Panc1 (cell line): ENCODE results near the gene DNAI2. TPM values are rescaled to one million over a fixed set of nuclear protein-coding genes. Genes with fewer than 3 reads are reported as not detected.
A peak's percentile ranks its signal among the peaks of the same experiment; 100 is the strongest.

Experiments
- ATAC-seq: fragments of 200-7000 bp; cut with Tn5 transposase; 2 replicates; pipeline ENCODE4 v1.9.1; 2020; ENCODE audit warnings: mild to moderate bottlenecking, moderate library complexity
- BruUV-seq: library from RNA; stranded (reverse); fragments of 400-500 nt; replicated peaks from 2 replicates; lab custom pipeline; 2021; lab: Mats Ljungman, UMichigan
- CTCF ChIA-PET: fragments of 300-600 bp; sonication (Branson Sonifier 250); formaldehyde crosslinking; loops from one replicate; lab custom pipeline; 2022; ENCODE audit warnings: antibody characterized with exemption; lab: Charles Lee
- POLR2A ChIA-PET: fragments of 300-600 bp; sonication (Branson Sonifier 250); formaldehyde crosslinking; loops from one replicate; lab custom pipeline; 2022; ENCODE audit warnings: antibody characterized with exemption; lab: Charles Lee
- DNase-seq: peaks from one replicate; pipeline ENCODE4 v3.0.0-alpha.2; 2010; ENCODE audit warnings: low read depth, low spot score
- H3K27ac ChIP-seq: 2 replicates; pipeline ENCODE4 v1.5.1; 2011; ENCODE audit warnings: mild to moderate bottlenecking, low read length, inconsistent platforms
- H3K27me3 ChIP-seq: fragments of 200-500 bp; sonication (Bioruptor generic); 2 replicates; pipeline ENCODE4 v1.6.0; 2014; ENCODE audit warnings: low read length, inconsistent platforms; ENCODE audit not compliant: control insufficient read depth, insufficient read depth
- H3K36me3 ChIP-seq: fragments of 200-500 bp; sonication (Bioruptor generic); 2 replicates; pipeline ENCODE4 v1.5.1; 2014; ENCODE audit warnings: inconsistent platforms, mild to moderate bottlenecking, low read length, moderate library complexity; ENCODE audit not compliant: control insufficient read depth, insufficient read depth
- H3K4me1 ChIP-seq: 2 replicates; pipeline ENCODE4 v1.5.1; 2011; ENCODE audit warnings: inconsistent platforms, mild to moderate bottlenecking, low read length, moderate library complexity; ENCODE audit not compliant: control insufficient read depth, insufficient read depth
- H3K4me3 ChIP-seq, 2 experiments: 2 replicates each; pipeline ENCODE4 v1.5.1; 2011 to 2012; ENCODE audit warnings: low read depth in 2 of 2, low read length in 2 of 2, mild to moderate bottlenecking in 2 of 2, inconsistent platforms in 1 of 2, moderate library complexity in 1 of 2
- H3K9me3 ChIP-seq: fragments of 200-500 bp; sonication (Bioruptor generic); 2 replicates; pipeline ENCODE4 v1.5.1; 2014; ENCODE audit warnings: low read depth, mild to moderate bottlenecking, inconsistent platforms, low read length, moderate library complexity; ENCODE audit not compliant: control insufficient read depth, insufficient read depth
- POLR2AphosphoS5 ChIP-seq: IDR thresholded peaks from 2 replicates; pipeline ENCODE4 v1.6.1; 2012; ENCODE audit warnings: mild to moderate bottlenecking, low read depth, low read length, moderate library complexity
- SIN3A ChIP-seq: IDR thresholded peaks from 2 replicates; pipeline ENCODE4 v1.6.1; 2012; ENCODE audit warnings: low read depth, mild to moderate bottlenecking, low read length, moderate library complexity, borderline replicate concordance; ENCODE audit not compliant: insufficient read depth
- TCF7L2 ChIP-seq: IDR thresholded peaks from 2 replicates; pipeline ENCODE4 v1.6.1; 2011; ENCODE audit warnings: mild to moderate bottlenecking, low read depth, low read length, inconsistent platforms
- in situ Hi-C: cut with HindIII; loops from 2 replicates; pipeline ENCODE4 v1.10.0; 2016; ENCODE audit warnings: low sequenced_read_pairs, low pct_unique_long_range_greater_than_20kb
- intact Hi-C: fragments of 100-400 bp; cut with micrococcal nuclease; formaldehyde crosslinking; loops from one replicate; pipeline ENCODE4 v1.10.0; 2022; ENCODE audit not compliant: unreplicated experiment
- total RNA-seq: library from RNA; stranded (reverse); gene quantifications from one replicate; pipeline ENCODE4 v1.2.1, GENCODE V29; 2021; ENCODE audit not compliant: unreplicated experiment
- TF ChIP-seq, protein P1 (sequence below): fragments of 450-650 bp; IDR thresholded peaks from 2 replicates; pipeline ENCODE4 v1.5.1; 2017; ENCODE audit warnings: mild to moderate bottlenecking
- TF ChIP-seq, protein P2 (sequence below), 2 experiments: IDR thresholded peaks; 2 replicates each; pipeline ENCODE4 v1.6.1; 2011 to 2012; ENCODE audit warnings: low read depth in 2 of 2, control low read depth in 1 of 2, low read length in 1 of 2, mild to moderate bottlenecking in 1 of 2, moderate library complexity in 1 of 2; ENCODE audit not compliant: insufficient read depth in 1 of 2

Gene DNAI2
- total RNA-seq, 1 experiment from 2014 or later = not detected

DNA sequence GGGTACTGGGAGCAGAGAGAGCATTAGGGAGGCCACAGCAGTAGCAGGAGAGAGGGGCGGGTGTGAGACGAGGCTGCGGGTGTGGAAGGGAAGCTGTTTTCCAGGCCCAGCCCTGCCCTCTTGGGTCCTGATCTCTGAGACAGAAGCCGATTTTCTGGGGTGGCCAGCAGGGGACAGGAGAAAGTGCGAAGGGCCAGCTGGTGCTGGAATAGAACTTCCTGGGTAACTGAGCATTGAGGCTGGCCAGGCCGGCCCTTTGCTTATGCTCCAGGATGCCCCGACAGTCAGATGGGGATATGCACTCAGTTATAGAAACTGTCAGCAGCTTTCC is 86.8 kb downstream of the DNAI2 start:
- Histone ChIP-seq H3K4me1 (no peaks in the 10 kb centered on the region), H3K9me3 (no peaks in the 10 kb centered on the region), H3K4me3 (no peak overlapping the region), H3K36me3 (no peaks in the 10 kb centered on the region), H3K27ac (no peak overlapping the region), H3K27me3 (no peaks in the 10 kb centered on the region; the same call in 1 of the 2 replicates)
- DNase-seq (no peak), ATAC-seq (peak; percentile 39; the same call in 1 of the 2 replicates)
- TF ChIP-seq, protein P1, sequence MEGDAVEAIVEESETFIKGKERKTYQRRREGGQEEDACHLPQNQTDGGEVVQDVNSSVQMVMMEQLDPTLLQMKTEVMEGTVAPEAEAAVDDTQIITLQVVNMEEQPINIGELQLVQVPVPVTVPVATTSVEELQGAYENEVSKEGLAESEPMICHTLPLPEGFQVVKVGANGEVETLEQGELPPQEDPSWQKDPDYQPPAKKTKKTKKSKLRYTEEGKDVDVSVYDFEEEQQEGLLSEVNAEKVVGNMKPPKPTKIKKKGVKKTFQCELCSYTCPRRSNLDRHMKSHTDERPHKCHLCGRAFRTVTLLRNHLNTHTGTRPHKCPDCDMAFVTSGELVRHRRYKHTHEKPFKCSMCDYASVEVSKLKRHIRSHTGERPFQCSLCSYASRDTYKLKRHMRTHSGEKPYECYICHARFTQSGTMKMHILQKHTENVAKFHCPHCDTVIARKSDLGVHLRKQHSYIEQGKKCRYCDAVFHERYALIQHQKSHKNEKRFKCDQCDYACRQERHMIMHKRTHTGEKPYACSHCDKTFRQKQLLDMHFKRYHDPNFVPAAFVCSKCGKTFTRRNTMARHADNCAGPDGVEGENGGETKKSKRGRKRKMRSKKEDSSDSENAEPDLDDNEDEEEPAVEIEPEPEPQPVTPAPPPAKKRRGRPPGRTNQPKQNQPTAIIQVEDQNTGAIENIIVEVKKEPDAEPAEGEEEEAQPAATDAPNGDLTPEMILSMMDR = no peak
- TF ChIP-seq, protein P2, sequence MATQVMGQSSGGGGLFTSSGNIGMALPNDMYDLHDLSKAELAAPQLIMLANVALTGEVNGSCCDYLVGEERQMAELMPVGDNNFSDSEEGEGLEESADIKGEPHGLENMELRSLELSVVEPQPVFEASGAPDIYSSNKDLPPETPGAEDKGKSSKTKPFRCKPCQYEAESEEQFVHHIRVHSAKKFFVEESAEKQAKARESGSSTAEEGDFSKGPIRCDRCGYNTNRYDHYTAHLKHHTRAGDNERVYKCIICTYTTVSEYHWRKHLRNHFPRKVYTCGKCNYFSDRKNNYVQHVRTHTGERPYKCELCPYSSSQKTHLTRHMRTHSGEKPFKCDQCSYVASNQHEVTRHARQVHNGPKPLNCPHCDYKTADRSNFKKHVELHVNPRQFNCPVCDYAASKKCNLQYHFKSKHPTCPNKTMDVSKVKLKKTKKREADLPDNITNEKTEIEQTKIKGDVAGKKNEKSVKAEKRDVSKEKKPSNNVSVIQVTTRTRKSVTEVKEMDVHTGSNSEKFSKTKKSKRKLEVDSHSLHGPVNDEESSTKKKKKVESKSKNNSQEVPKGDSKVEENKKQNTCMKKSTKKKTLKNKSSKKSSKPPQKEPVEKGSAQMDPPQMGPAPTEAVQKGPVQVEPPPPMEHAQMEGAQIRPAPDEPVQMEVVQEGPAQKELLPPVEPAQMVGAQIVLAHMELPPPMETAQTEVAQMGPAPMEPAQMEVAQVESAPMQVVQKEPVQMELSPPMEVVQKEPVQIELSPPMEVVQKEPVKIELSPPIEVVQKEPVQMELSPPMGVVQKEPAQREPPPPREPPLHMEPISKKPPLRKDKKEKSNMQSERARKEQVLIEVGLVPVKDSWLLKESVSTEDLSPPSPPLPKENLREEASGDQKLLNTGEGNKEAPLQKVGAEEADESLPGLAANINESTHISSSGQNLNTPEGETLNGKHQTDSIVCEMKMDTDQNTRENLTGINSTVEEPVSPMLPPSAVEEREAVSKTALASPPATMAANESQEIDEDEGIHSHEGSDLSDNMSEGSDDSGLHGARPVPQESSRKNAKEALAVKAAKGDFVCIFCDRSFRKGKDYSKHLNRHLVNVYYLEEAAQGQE (IDR thresholded peaks at IDR 0.05; ENCODE audit: insufficient read depth in 1 of 2, low read depth in 2 of 2, low read length in 1 of 2) = no peak
- no peak for TF ChIP-seq POLR2AphosphoS5
- BruUV-seq = no TSS peak
- intact Hi-C loops (no loop called here), in situ Hi-C loops (no loop called here)
- POLR2A ChIA-PET = no interaction called here
- CTCF ChIA-PET = interaction anchor here (0.7 to 1.9 kb wide), 3 partner anchors 8 to 62 kb away, joined by 3 to 9 read pairs (median 5); no protein-coding TSS in a partner anchor

- Histone ChIP-seq H3K9me3 (no peaks in the 10 kb centered on the region), H3K27ac (no peak within 1 kb of the TSS), H3K27me3 (no peaks in the 10 kb centered on the region; the same call in 1 of the 2 replicates), H3K36me3 (no peaks in the 10 kb centered on the region), H3K4me3 (no peak within 1 kb of the TSS), H3K4me1 (no peaks in the 10 kb centered on the region)
- no peak for TF ChIP-seq SIN3A
- TF ChIP-seq, protein P2 (IDR thresholded peaks at IDR 0.05; ENCODE audit: insufficient read depth in 1 of 2, low read depth in 2 of 2, low read length in 1 of 2) = 0 out of 4 replicates have a peak, but pooled peaks of 1 of the 2 experiments have one; percentile 40
- TF ChIP-seq, protein P1 = peak; percentile 94
- no peak for TF ChIP-seq POLR2AphosphoS5
- no peak for TF ChIP-seq TCF7L2
- intact Hi-C loops = no loop called here
- ATAC-seq (peak; percentile 85), DNase-seq (no peak)
- no TSS peak for BruUV-seq
- ChIA-PET CTCF (interaction anchor here (0.6 to 1.9 kb wide), 5 partner anchors 8 to 96 kb away, joined by 3 to 9 read pairs (median 5); no protein-coding TSS in a partner anchor), POLR2A (no interaction called here)
- in situ Hi-C loops = no loop called here
Observed at GRCh38 chr17:74361230-74362068, 87.4 kb downstream of the DNAI2 start, which contains the start of gene BTBD17. Gene BTBD17, minus strand, starts transcription at chr17:74361868. Its CDS starts 49 bp downstream, at chr17:74361819.
